GM12878 (cell line): ENCODE results near the gene SUGP2. TPM values are rescaled to one million over a fixed set of nuclear protein-coding genes. Genes with fewer than 3 reads are reported as not detected.

Source experiments
- ATAC-seq: fragments of 200-7000 bp; cut with Tn5 transposase; 3 replicates; pipeline ENCODE4 v1.9.1; 2020; ENCODE audit warnings: mild to moderate bottlenecking, moderate library complexity
- BruUV-seq: library from RNA; stranded (reverse); fragments of 400-500 nt; replicated peaks from 2 replicates; lab custom pipeline; 2021; lab: Mats Ljungman, UMichigan
- CTCF ChIA-PET: fragments of 300-600 bp; sonication (Branson Sonifier 250); formaldehyde crosslinking; extraction: SDS; loops from one replicate; lab custom pipeline; 2021; ENCODE audit warnings: inconsistent platforms; lab: Yijun Ruan, JAX
- POLR2A ChIA-PET: fragments of 350-600 bp; formaldehyde crosslinking; extraction: SDS; loops from one replicate; lab custom pipeline; 2021; ENCODE audit warnings: inconsistent platforms; lab: Charles Lee
- RAD21 ChIA-PET: fragments of 300-600 bp; sonication (Branson Sonifier 250); formaldehyde crosslinking; loops from one replicate; lab custom pipeline; 2023; ENCODE audit warnings: antibody characterized with exemption; ENCODE audit not compliant: unreplicated experiment; lab: Charles Lee
- SMC1A ChIA-PET: fragments of 300-600 bp; sonication (Branson Sonifier 250); formaldehyde crosslinking; loops from one replicate; lab custom pipeline; 2023; ENCODE audit not compliant: unreplicated experiment, uncharacterized antibody; lab: Charles Lee
- DNase-seq: peaks from one replicate; pipeline ENCODE4 v3.0.0-alpha.2; 2011; ENCODE audit warnings: low read depth, low spot score
- FAIRE-seq: peaks from 3 replicates; lab custom pipeline; 2011; peaks lifted over from hg19 to GRCh38; lab: Jason Lieb, UNC
- H2AFZ ChIP-seq: 2 replicates; pipeline ENCODE4 v1.6.0; 2011; ENCODE audit warnings: low read depth, low read length, control low read depth; ENCODE audit not compliant: control insufficient read depth
- H3K27ac ChIP-seq: 2 replicates; pipeline ENCODE4 v1.5.1; 2011; ENCODE audit warnings: control low read depth; ENCODE audit not compliant: control insufficient read depth, insufficient read depth
- H3K27me3 ChIP-seq, 2 experiments: replicated peaks in 1 of 2; 2 replicates each; pipeline versions ENCODE4 v1.6.0 to v1.6.1; 2011; ENCODE audit warnings: low read length in 1 of 2; ENCODE audit not compliant: control insufficient read depth in 2 of 2, insufficient read depth in 2 of 2
- H3K36me3 ChIP-seq, 2 experiments: 2 replicates each; pipeline ENCODE4 v1.5.1; 2011; ENCODE audit warnings: low read length in 1 of 2; ENCODE audit not compliant: control insufficient read depth in 2 of 2, insufficient read depth in 2 of 2
- H3K4me1 ChIP-seq: 2 replicates; pipeline ENCODE4 v1.6.1; 2011; ENCODE audit warnings: mild to moderate bottlenecking, low read length, moderate library complexity, mixed read lengths; ENCODE audit not compliant: control insufficient read depth, insufficient read depth
- H3K4me2 ChIP-seq: 2 replicates; pipeline ENCODE4 v1.6.0; 2011; ENCODE audit warnings: control low read depth; ENCODE audit not compliant: control insufficient read depth, insufficient read depth
- H3K4me3 ChIP-seq: fragments of 200-600 bp; sonication (generic); 2 replicates; pipeline ENCODE4 v1.5.1; 2016
- H3K79me2 ChIP-seq: 2 replicates; pipeline ENCODE4 v1.6.0; 2011; ENCODE audit warnings: low read length; ENCODE audit not compliant: control insufficient read depth, insufficient read depth
- H3K9ac ChIP-seq: 2 replicates; pipeline ENCODE4 v1.8.0; 2011; ENCODE audit warnings: low read length, control low read depth, mixed read lengths; ENCODE audit not compliant: control insufficient read depth, insufficient read depth
- H3K9me3 ChIP-seq: replicated peaks from 3 replicates; pipeline ENCODE4 v1.5.1; 2011; ENCODE audit warnings: mild to moderate bottlenecking, low read length; ENCODE audit not compliant: control insufficient read depth, insufficient read depth
- H4K20me1 ChIP-seq: 2 replicates; pipeline ENCODE4 v1.6.0; 2011; ENCODE audit not compliant: control insufficient read depth, insufficient read depth
- CEBPZ ChIP-seq: fragments of 150-350 bp; IDR thresholded peaks from 2 replicates; pipeline ENCODE4 v1.6.1; 2016; ENCODE audit warnings: low read depth, low read length
- CREM ChIP-seq: IDR thresholded peaks from 2 replicates; pipeline ENCODE4 v1.6.1; 2014; ENCODE audit warnings: antibody characterized with exemption, low read depth
- E2F4 ChIP-seq: IDR thresholded peaks from 2 replicates; pipeline ENCODE4 v1.6.1; 2012; ENCODE audit warnings: low read depth, low read length, improper control_type of control experiment
- E4F1 ChIP-seq: fragments of 450-650 bp; IDR thresholded peaks from 2 replicates; pipeline ENCODE4 v1.6.1; 2018; ENCODE audit warnings: borderline replicate concordance, mild to moderate bottlenecking; ENCODE audit not compliant: partially characterized antibody
- IRF5 ChIP-seq: fragments of 450-650 bp; IDR thresholded peaks from 2 replicates; pipeline ENCODE4 v1.6.1; 2017; ENCODE audit warnings: borderline replicate concordance
- PML ChIP-seq: IDR thresholded peaks from 2 replicates; pipeline ENCODE4 v1.6.1; 2012; ENCODE audit warnings: low read length, inconsistent platforms
- TARDBP ChIP-seq: IDR thresholded peaks from 2 replicates; pipeline ENCODE4 v1.6.1; 2016; ENCODE audit warnings: borderline replicate concordance
- USF1 ChIP-seq: IDR thresholded peaks from 2 replicates; pipeline ENCODE4 v1.6.1; 2011; ENCODE audit warnings: borderline replicate concordance, low read depth, mild to moderate bottlenecking, moderate library complexity, mixed read lengths, low read length; ENCODE audit not compliant: insufficient read depth; ENCODE audit errors: extremely low read length
- ZNF24 ChIP-seq: fragments of 450-650 bp; IDR thresholded peaks from 2 replicates; pipeline ENCODE4 v1.6.1; 2017; ENCODE audit warnings: antibody characterized with exemption, mild to moderate bottlenecking
- ZNF384 ChIP-seq: IDR thresholded peaks from 2 replicates; pipeline ENCODE4 v1.6.1; 2012; ENCODE audit warnings: low read depth, mild to moderate bottlenecking, low read length, improper control_type of control experiment, borderline replicate concordance
- WGBS: methylation state at CpG from one replicate; pipeline ENCODE4 v1.1.6; 2016; ENCODE audit warnings: low lambda C conversion rate; ENCODE audit not compliant: insufficient replicate concordance, insufficient coverage; ENCODE audit errors: missing lambda C conversion rate; 5-methylcytosine and 5-hydroxymethylcytosine counted together
- in situ Hi-C: fragments of 300-500 bp; cut with MboI; formaldehyde crosslinking; loops from 9 replicates; pipeline ENCODE4 v1.14.3; 2018; ENCODE audit warnings: mixed read lengths
- intact Hi-C: fragments of 100-400 bp; cut with micrococcal nuclease; formaldehyde crosslinking; loops from one replicate; pipeline ENCODE4 v1.14.2; 2022; ENCODE audit not compliant: unreplicated experiment
- polyA plus RNA-seq, 11 experiments: library from polyadenylated mRNA; depleted of rRNA in 4 of 11; unstranded in 6 of 11; stranded (reverse) in 5 of 11; fragments of >200 nt; fragmentation: Nextera tagmentation in 4 of 11; fragmentation: Illumina TruSeq in 1 of 11; extraction: Ambion mirVana in 4 of 11; extraction: Trizol in 1 of 11; gene quantifications; 1 replicate in 1 of 11; 2 replicates in 10 of 11; pipeline versions ENCODE4 v1.2.1 to v1.2.3, GENCODE V29; 2011 to 2016; ENCODE audit warnings: inconsistent platforms in 2 of 11, missing spikeins in 2 of 11, low read depth in 1 of 11
- total RNA-seq, 4 experiments: library from RNA; depleted of rRNA in 3 of 4; stranded (reverse); fragments of >200 nt in 3 of 4; fragmentation: Illumina TruSeq in 1 of 4; extraction: Trizol in 1 of 4; gene quantifications; 2 replicates each; pipeline versions ENCODE4 v1.2.1 to v1.2.3, GENCODE V29; 2013 to 2021

The SUGP2 gene
- total and polyA plus RNA-seq, 10 of the 15 experiments (the other 5 are each of a cell fraction or from before 2014, with no cell fraction given): 15.0 to 120 (median 57.2) TPM

GRCh38 chr19:18949858-18950257, 83.5 kb downstream of the SUGP2 start (continued):
- no peak for TF ChIP-seq E4F1
- TF ChIP-seq CEBPZ: no peak
- TF ChIP-seq, all 136 proteins: peak for 0

- in situ Hi-C loops (no loop called here), intact Hi-C loops (no loop called here)
- H3K4me2 ChIP-seq: no peak overlapping the region
- ChIA-PET SMC1A (interaction anchor here (0.6 to 0.9 kb wide), 2 partner anchors 38 to 874 kb away, joined by 3 to 4 read pairs; no protein-coding TSS in a partner anchor), POLR2A (no interaction called here), CTCF (interaction anchor here (1.1 kb wide), 1 partner anchor 37 kb away, joined by 3 read pairs; no protein-coding TSS in a partner anchor), RAD21 (no interaction called here)
- no peak for FAIRE-seq
- no peak for ATAC-seq
- no peaks in the 10 kb centered on the region for H4K20me1 ChIP-seq
- H2AFZ ChIP-seq: no peak overlapping the region
- no peaks in the 10 kb centered on the region for H3K36me3 ChIP-seq
- H3K4me1 ChIP-seq: peaks cover 14% of the 10 kb centered on the region
- no peak overlapping the region for H3K4me3 ChIP-seq
- no peak for DNase-seq
- no peaks in the 10 kb centered on the region for H3K9me3 ChIP-seq
- H3K9ac ChIP-seq: no peak overlapping the region
- 39% methylated on average over 5 of the region's 5 CpGs for WGBS
- no peaks in the 10 kb centered on the region for H3K79me2 ChIP-seq
- no TSS peak for BruUV-seq
- no peaks in the 10 kb centered on the region for H3K27me3 ChIP-seq
- no peak overlapping the region for H3K27ac ChIP-seq
- no peak for TF ChIP-seq USF1
- no peak for TF ChIP-seq E2F4
- no peak for TF ChIP-seq ZNF384
- no peak for TF ChIP-seq IRF5
- no peak for TF ChIP-seq ZNF24
- TF ChIP-seq PML: no peak
- TF ChIP-seq CREM: no peak
- no peak for TF ChIP-seq TARDBP
Measured at GRCh38 chr19:18948976-18949356, 84.4 kb downstream of the SUGP2 start.
